Daoy (cell line): ENCODE data around the gene PTPN7. TPM values are rescaled to one million over a fixed set of nuclear protein-coding genes. Genes with fewer than 3 reads are reported as not detected.

Experiments used
- DNase-seq: peaks from one replicate; pipeline ENCODE4 v3.0.0-alpha.2; 2015; ENCODE audit warnings: low read depth
- total RNA-seq: library from RNA; depleted of rRNA; stranded (reverse); fragments of >200 nt; shearing (Covaris generic); gene quantifications from 2 replicates; pipeline ENCODE4 v1.2.3, GENCODE V29; 2014; rRNA removed

Gene PTPN7
- total RNA-seq, 1 experiment from 2014 or later = 1.5 TPM

DNA sequence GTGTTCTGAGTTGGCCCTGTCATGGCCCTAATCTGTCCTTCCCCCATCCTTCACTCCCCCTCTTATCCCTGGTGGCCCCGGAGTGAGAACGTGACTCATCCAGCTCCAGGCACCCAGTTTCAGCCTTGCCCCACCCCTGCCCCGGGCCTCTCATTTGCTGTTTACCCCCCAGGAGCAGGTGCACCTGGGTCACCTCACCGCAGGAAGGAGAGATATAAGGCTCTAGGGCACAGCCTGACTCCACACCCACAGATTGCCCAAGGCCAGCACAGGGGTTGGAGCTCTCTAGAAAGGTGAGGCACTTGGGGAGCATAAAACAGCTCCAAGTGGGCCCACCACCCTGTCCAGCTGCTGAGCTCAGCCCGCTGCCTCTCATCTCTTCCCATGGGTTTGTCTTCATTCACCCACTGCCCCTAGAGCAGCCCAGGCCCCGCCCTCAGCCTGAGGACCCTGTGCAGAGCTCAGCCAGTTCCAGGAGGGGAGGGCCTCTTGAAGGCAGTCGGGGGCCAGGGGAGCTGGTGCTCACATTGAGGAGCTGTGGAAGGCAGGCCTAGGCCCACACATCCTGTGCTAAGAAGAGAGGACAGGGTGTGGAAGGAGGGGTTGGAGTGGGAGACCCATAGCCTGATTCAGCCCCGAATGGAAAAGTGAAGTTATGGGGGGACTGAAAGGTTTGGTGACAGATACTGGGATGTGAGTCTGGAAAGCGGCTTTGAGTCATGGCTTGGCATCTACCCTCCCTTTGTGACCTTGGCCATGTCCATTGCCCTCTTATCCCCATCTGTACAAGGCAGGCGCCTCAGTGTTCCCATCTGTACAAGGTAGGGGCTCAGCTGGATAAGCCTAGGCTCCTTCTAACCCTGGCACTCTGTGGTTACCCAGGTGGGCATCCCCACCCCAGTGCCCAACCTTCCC lies 53.8 kb downstream of the PTPN7 start:
- peak; percentile 52 for DNase-seq

DNA sequence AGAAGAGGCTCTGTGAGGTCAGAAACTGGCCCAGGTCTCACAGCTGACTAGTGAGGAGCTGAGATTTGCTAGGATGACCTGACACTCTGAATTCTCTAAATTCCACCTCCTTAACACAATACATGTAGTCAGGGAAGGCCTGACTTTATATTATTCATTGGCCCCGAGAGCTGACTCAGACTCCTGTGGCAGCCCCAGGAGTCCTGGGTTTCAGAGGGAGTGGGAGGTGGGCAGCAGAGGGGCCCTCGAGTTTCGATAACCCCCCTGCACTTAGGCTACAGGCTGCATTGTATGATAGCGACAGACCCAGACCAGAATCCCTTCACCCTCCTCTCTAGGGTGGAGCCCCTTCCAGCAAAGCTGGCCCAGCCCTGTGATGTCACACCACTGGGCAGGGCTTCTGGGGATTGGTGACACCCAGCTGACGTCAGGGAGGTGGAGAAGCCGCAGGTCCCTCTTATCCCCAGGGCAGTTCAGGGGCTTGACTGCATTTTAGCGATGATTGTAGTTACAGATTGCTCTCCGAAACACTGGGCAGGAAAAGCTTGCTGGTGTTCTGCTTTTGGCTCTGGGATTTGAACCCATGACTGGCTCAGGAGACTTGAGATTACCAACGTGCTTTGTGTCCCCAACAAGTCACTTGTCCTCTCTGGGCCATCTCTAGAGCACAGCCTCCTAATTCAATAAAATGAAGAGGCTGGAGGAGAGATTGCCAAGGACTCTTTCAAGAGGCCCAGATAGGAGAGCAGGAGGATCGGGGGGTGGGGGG lies 54.6 kb downstream of the PTPN7 start:
- peak; percentile 72 for DNase-seq

DNA sequence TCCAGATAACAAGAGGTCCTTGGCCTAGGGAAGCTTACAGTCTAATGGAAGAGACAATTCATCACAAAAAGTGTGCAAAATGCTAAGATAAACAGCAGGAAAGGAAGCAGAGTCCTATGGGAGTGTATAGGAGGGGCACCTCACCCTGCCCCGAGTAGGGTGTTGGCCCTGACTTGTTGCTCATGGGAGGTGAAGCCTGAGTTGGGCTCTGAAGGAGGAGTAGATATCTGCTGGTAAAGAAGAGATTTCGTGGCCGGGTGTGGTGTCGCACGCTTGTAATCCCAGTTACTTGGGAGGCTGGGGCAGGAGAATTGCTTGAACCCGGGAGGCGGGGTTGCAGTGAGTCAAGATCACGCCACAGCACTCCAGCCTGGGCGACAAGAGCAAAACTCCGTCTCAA lies 56.3 kb downstream of the PTPN7 start:
- no peak for DNase-seq

DNA sequence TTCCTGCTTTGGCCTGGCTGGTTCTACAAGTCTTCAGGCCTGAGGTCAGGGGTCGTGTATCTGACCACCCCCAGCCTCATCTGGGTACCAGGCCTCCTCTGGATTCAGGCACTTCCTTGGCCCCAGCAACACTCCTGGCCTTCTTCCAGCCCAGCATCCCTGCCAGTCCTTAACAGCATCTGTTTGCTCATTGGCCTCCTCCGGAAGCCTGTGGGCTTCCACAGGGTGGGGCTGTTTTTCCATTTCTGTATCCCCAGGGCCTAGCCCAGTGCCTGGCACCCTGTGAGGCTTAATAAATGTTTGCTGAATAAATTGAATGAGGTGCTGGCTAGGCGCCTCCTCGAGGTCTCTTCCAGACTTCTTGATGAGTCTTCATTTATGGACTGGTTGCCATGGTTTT lies 59.2 kb downstream of the PTPN7 start:
- no peak for DNase-seq

Other genes starting within 250 kb of the PTPN7 start
- gene LMOD1, start 214.1 kb downstream of the PTPN7 start, total RNA-seq = not detected in 2 replicates
- gene TIMM17A, start 205.1 kb downstream of the PTPN7 start, total RNA-seq = 88.3 and 98.3 TPM in 2 replicates
- 74.0 and 85.9 TPM in 2 replicates for gene RNPEP, start 178.0 kb downstream of the PTPN7 start, total RNA-seq
- 7.0 and 9.9 TPM in 2 replicates for gene ELF3, start 150.0 kb downstream of the PTPN7 start, total RNA-seq
- gene GPR37L1, start 37.7 kb downstream of the PTPN7 start, total RNA-seq = under 0.01 and 0.06 TPM in 2 replicates
- gene ARL8A, start 15.9 kb downstream of the PTPN7 start, total RNA-seq = 21.9 and 29.0 TPM in 2 replicates
- 0.23 and 1.2 TPM in 2 replicates for gene LGR6, start 33.2 kb upstream of the PTPN7 start, total RNA-seq
- gene UBE2T, start 181.3 kb upstream of the PTPN7 start, total RNA-seq = 182 and 196 TPM in 2 replicates
- 8.4 and 12.5 TPM in 2 replicates for gene PPP1R12B, start 188.1 kb upstream of the PTPN7 start, total RNA-seq